AG04450 (cell line): ENCODE results near the gene TRPM2. TPM values are rescaled to one million over a fixed set of nuclear protein-coding genes. Genes with fewer than 3 reads are reported as not detected.

Experiments
- CTCF ChIA-PET: fragments of 300-600, 350-600 bp; formaldehyde crosslinking; extraction: SDS; loops from one replicate; lab custom pipeline; 2022; ENCODE audit warnings: antibody characterized with exemption, inconsistent platforms; lab: Charles Lee
- POLR2A ChIA-PET: fragments of 350-600 bp; formaldehyde crosslinking; extraction: SDS; loops from one replicate; lab custom pipeline; 2021; ENCODE audit warnings: antibody characterized with exemption, inconsistent platforms; lab: Yijun Ruan, JAX
- DNase-seq: peaks from one replicate; pipeline ENCODE4 v3.0.0-alpha.2; 2011; ENCODE audit warnings: low read depth, low spot score
- H3K27ac ChIP-seq: one replicate; pipeline ENCODE4 v1.5.1; 2012; ENCODE audit warnings: low read depth, low read length, control low read depth
- H3K27me3 ChIP-seq: one replicate; pipeline ENCODE4 v1.6.0; 2012; ENCODE audit warnings: low read length; ENCODE audit not compliant: control insufficient read depth, insufficient read depth
- H3K4me3 ChIP-seq: 2 replicates; pipeline ENCODE4 v1.5.1; 2011; ENCODE audit warnings: mild to moderate bottlenecking, low read depth, low read length, control low read depth
- H3K9me3 ChIP-seq: 2 replicates; pipeline ENCODE4 v1.5.1; 2012; ENCODE audit warnings: low read length; ENCODE audit not compliant: control insufficient read depth, insufficient read depth
- CTCF ChIP-seq: IDR thresholded peaks from 2 replicates; pipeline ENCODE4 v1.5.1; 2011; ENCODE audit warnings: low read depth, low read length, control low read depth, inconsistent platforms
- polyA plus RNA-seq: library from polyadenylated mRNA; depleted of rRNA; stranded (reverse); fragments of >200 nt; gene quantifications from 2 replicates; pipeline ENCODE4 v1.2.3, GENCODE V29; 2011

Gene TRPM2
- polyA plus RNA-seq, 1 experiment = not detected

GRCh38 chr21:44317871-44318270 is 35.5 kb upstream of the TRPM2 start:
- TF ChIP-seq CTCF = no peak
- no peak for DNase-seq
- Histone ChIP-seq H3K9me3 (no peaks in the 10 kb centered on the region; the same call in 1 of the 2 replicates), H3K27ac (no peak overlapping the region), H3K4me3 (no peak overlapping the region), H3K27me3 (no peaks in the 10 kb centered on the region)
- POLR2A ChIA-PET = no interaction called here
- CTCF ChIA-PET = no interaction called here

- no peak for TF ChIP-seq CTCF
- ChIA-PET POLR2A (interaction anchor here (0.7 to 1.3 kb wide), 2 partner anchors 15 to 20 kb away, joined by 3 to 4 read pairs; no protein-coding TSS in a partner anchor), CTCF (interaction anchor here (1.2 kb wide), 1 partner anchor 13 kb away, joined by 3 read pairs; no protein-coding TSS in a partner anchor)
- Histone ChIP-seq H3K4me3 (no peak overlapping the region), H3K27ac (no peak overlapping the region), H3K9me3 (no peaks in the 10 kb centered on the region; the same call in 1 of the 2 replicates), H3K27me3 (no peaks in the 10 kb centered on the region)
- DNase-seq = no peak
Measured at GRCh38 chr21:44318489-44319285, 34.7 kb upstream of the TRPM2 start.

- ChIA-PET POLR2A (interaction anchor here (0.7 to 1.3 kb wide), 2 partner anchors 14 to 19 kb away, joined by 3 to 4 read pairs; no protein-coding TSS in a partner anchor), CTCF (interaction anchor here (1.2 kb wide), 1 partner anchor 14 kb away, joined by 3 read pairs; no protein-coding TSS in a partner anchor)
- no peaks in the 10 kb centered on the region; the same call in 1 of the 2 replicates for H3K9me3 ChIP-seq
- no peak overlapping the region for H3K4me3 ChIP-seq
- H3K27ac ChIP-seq = no peak overlapping the region
- TF ChIP-seq CTCF = no peak
- no peaks in the 10 kb centered on the region for H3K27me3 ChIP-seq
- no peak for DNase-seq
Measured at GRCh38 chr21:44319407-44320065, 33.9 kb upstream of the TRPM2 start.

GRCh38 chr21:44320847-44321246 is 32.6 kb upstream of the TRPM2 start:
- ChIA-PET POLR2A (no interaction called here), CTCF (no interaction called here)
- TF ChIP-seq CTCF = no peak
- no peaks in the 10 kb centered on the region for H3K27me3 ChIP-seq
- DNase-seq = no peak
- H3K27ac ChIP-seq = no peak overlapping the region
- H3K4me3 ChIP-seq = no peak overlapping the region
- H3K9me3 ChIP-seq = no peaks in the 10 kb centered on the region; the same call in 1 of the 2 replicates
